Stimulated activated CD4-positive, alpha-beta T cell treated with anti-CD3 and anti-CD28 coated beads, TNF-alpha, amount 100 ng/mL, for 1 hour (primary cell): ENCODE results near the gene MAPKBP1.
A peak's percentile ranks its signal among the peaks of the same experiment; 100 is the strongest.

ENCODE experiments used
- DNase-seq, 3 donors: peaks; one replicate each; pipeline ENCODE4 v3.0.0-alpha.2; 2020; ENCODE audit warnings: low read depth in 3 of 3, low spot score in 1 of 3

Gene MAPKBP1

DNA sequence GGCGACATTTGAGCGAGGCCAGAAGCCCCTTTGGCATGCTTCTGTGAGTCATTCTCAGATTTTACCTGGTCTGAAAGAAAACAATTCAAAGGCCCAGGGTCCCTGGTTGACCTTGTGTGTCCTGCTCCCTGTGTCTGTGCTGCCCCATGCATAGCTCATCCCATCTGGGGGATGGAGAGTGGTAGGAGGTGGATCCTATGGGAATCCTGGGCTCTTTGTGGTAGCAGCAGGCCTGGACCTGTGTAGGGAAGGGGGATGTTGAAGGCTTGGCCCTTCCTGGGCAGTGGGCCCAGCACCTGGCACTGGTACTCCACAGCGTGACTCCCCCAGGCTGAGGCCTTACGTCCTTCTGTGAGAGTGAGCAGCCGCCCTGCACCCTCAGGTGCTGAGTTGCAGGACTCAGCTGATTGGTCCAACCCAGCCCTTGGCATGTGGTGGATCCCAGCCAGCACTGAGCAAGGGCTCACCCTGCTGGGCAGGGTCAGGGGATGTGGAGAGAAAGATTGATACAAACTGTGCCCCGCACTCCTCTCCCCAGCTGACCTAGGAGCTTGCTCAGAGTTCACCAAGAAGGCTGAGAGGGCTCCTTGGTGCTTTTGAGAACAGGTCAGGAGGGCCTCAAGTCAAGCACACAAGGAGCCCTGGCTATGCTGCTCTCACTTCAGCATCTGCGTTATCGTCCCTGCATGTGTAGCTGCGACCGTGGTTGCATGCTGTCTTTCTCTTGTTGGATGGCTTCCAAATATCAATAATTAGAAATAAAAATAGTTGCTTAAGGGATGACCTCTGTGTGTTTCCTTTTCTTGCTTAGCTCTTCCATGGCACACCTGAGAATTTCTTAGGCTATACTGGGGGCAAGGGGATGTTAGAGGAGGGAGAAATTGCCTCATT lies 32.3 kb downstream of the MAPKBP1 start:
- DNase-seq = no peak

- no peak for DNase-seq
Observed at GRCh38 chr15:41809121-41809520, 34.8 kb downstream of the MAPKBP1 start.

DNA sequence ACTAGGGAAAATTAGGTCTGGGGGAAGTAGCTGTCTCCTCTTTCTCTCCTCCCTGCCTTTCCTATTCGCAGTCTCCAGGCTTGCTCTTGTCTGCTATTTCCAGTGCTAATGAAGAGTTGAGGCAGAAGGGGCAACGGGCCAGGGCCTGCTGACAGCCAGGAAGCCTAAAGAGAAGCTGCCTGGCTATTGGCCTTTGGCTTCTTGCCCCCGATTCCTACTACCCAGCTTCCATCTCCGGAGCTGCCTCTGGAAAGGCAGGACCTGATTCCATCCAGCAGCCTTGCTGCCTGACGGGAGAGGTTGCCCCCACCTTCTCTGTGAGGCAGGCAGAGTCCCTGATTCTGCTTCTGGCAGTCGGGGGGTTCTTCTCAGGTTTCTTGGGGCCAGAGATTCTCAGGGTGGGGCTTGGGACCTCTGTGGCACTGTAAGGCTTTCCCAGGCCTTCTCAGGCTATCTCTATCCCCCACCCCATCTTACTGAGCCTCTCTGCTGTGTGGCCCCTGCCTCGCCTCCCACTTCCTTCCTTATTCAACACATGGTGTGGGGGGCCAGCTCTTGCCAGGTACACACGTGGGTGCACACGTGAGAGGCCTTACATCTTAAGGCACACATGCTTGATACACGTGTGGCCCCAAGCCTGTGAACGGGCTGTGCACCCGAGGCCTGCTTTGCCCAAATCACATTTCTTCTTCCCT lies 35.4 kb downstream of the MAPKBP1 start:
- no peak for DNase-seq

- DNase-seq = no peak
Observed at GRCh38 chr15:41810651-41811431, 36.6 kb downstream of the MAPKBP1 start.

GRCh38 chr15:41811432-41812195 lies 37.3 kb downstream of the MAPKBP1 start:
- DNase-seq = peak; percentile 29 to 69 (median 41)

DNA sequence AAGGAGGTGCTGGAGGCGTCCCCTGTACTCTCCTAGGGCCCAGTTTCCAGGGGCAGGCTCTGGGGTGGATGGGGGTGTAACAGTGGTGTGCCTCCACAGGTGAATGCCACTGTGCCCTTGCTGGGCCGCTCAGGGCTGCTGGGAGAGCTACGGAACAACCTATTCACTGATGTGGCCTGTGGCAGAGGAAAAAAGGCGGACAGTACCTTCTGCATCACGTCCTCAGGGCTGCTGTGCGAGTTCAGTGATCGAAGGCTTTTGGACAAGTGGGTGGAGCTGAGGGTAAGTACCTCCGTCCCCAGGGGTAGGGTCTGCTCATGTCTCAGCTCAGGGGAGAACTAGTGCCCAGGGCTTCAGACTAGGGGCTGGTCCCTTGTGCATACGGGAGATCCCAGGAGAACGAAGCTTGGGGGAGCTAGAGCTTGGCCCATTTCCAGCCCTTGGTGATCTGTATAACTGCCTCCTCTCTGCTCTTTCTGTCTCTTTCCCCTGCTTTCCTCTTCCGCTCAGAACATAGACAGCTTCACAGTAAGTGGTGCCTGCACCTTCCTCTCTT lies 38.6 kb downstream of the MAPKBP1 start:
- DNase-seq = no peak

DNA sequence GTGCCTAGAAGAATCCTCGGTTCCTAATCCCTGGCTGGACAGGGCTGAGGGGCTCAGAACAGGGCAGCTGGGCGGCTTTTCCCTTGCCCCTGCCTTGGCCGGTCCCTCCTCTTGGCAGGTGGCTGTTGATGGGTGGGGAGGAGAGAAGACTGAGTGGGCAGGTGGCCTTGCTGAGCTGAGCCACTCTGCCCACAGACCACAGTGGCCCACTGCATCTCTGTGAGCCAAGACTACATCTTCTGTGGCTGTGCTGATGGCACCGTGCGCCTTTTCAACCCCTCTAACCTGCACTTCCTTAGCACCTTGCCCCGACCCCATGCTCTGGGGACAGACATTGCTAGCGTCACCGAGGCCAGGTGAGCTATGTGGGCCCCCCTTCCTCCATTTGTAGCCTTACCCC lies 39.1 kb downstream of the MAPKBP1 start:
- DNase-seq = no peak

- DNase-seq = no peak
Observed at GRCh38 chr15:41814534-41814933, 40.2 kb downstream of the MAPKBP1 start.

DNA sequence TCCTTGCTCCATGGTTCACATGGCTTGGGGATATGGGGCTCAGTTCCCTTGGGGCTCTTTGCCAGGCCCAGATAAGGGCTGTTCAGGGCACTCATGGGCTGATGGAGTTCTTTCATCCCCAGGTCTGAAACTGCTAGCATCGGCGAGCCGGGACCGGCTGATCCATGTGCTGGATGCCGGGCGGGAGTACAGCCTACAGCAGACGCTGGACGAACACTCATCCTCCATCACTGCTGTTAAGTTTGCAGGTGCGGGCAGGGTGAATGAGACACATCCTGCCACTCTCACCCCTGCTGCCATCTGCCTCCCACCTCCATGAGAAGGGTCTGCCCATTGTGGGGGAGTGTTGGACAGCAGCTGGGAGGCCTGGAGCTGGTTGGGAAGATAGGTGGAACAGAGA lies 42.5 kb downstream of the MAPKBP1 start:
- no peak for DNase-seq

DNA sequence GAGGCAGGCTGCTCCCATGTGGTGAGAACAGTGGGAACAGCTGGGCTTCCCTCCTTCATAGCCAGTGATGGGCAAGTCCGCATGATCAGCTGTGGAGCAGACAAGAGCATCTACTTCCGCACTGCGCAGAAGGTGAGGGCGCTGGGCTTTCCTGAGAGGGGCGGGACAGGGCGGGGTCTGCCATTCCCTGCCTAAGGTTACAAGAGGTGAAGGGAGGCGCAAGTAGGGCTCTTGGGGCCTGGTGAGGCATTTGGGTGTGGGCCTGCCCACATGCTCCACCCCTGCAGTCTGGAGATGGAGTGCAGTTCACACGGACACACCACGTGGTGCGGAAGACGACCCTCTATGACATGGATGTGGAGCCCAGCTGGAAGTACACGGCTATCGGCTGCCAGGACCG lies 43.0 kb downstream of the MAPKBP1 start:
- no peak for DNase-seq

DNA sequence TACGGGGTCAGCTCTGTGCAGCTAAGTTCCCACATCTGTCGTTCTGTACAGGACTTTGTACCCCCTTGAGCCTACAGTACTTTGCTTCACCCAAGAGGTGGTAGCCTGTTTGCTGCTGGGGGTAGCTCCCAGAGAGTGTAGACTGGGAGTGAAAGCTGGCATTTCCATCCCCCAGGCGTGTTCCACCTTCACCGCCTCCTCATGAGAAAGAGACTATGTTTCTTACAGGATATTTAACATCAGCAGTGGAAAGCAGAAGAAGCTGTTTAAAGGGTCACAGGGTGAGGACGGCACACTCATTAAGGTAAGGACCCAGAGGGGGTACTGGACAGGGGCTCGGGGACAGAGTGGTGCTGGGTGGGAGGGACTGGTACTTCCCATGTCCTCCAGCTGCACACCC lies 43.5 kb downstream of the MAPKBP1 start:
- DNase-seq = no peak

DNA sequence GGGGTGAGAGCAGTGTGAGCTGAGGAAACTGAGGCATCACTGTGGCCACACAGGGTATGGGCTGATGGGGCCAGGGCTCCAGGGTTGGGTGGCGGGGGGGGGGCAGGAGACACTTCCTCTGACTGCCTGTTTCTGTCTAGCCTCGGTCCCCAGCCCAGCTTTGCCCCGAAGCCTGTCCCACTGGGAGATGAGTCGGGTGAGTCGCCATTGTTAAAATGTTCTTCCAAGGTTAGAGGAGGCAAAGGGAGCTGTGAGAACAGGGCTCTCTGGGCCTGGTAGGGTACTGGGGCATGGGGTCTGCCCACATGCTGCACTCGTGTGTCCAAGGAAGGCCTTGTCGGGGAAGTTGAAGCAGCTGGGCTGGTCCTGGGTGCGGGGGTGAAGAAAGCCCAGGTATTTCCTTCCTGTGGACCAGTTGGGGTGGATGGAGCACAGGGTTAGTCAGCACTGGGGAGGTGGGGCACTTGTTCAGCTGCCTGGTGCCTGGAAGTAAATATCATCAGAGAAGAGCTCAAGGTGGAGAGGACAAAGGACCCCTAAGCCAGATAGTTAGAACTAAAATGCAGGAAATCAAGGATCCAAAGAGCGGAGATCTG lies 45.3 kb downstream of the MAPKBP1 start:
- no peak for DNase-seq

DNA sequence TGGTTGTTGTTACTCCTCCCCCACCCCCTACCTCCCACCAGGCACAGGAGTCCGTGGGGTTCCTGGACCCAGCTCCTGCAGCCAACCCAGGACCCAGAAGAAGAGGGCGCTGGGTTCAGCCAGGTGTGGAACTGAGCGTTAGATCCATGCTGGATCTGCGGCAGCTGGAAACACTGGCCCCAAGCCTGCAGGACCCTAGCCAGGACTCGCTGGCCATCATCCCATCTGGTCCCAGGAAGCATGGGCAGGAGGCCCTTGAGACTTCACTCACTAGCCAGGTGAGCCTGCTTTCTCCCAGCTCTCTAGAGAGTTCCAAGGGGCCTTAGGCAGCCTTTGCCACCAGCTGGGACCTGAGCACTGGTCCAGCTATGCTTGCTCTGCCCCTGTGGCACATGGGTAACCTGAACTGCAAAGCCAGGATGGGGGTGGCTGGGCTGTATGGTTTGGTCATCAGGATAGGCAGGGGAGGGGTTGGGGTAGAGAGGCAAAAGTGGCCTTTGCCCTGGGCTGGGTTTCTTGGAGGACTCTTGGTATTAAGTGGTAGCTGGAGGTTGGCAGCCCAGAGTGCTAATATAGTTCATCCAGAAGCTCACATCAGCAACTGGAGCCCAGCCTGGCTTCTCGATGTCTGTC lies 46.6 kb downstream of the MAPKBP1 start:
- no peak for DNase-seq

- DNase-seq = no peak
Observed at GRCh38 chr15:41821831-41822230, 47.5 kb downstream of the MAPKBP1 start.

DNA sequence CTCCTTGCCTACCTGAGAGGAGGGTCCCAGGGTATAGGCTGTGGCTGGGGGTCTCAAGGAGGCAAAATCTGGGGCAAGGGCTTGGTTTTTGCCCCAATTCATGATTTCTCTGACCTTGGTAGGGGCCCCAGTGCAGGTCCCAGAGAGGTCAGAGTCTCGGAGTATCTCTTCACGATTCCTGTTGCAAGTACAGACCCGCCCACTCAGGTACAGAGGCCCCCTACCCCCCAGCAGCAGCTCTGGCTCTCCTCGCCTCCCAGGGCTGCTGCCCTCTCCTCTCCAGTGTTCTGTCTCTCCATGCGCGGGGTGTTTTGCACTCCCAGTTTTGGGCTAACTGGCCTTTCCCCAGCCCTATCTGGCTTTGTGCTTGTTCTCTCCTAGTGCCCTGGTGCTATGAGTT lies 48.2 kb downstream of the MAPKBP1 start:
- DNase-seq = no peak

- no peak for DNase-seq
Observed at GRCh38 chr15:41822957-41823356, 48.7 kb downstream of the MAPKBP1 start.

- no peak for DNase-seq
Observed at GRCh38 chr15:41823502-41823901, 49.2 kb downstream of the MAPKBP1 start.

GRCh38 chr15:41824062-41824745 lies 49.9 kb downstream of the MAPKBP1 start:
- DNase-seq = no peak

DNA sequence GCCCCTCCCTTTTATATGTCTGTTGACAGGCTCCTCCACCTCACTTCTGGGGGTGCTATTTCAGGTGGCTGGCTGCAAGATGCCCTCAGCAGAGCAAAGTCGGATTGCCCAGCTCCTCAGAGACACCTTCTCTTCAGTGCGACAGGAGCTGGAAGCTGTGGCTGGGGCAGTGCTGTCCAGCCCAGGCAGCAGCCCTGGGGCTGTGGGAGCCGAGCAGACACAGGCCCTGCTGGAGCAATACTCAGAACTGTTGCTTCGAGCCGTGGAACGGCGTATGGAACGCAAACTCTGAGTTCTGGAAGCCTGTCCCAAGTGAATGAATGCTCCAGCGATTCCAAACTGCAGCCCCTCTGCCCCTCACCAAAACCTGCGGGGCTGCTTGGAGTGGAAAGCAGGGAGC lies 50.9 kb downstream of the MAPKBP1 start:
- DNase-seq = no peak
